Activated CD8-positive, alpha-beta memory T cell treated with anti-CD3 and anti-CD28 coated beads for 4 hours (primary cell): ENCODE data around the gene DUSP15.

ENCODE experiments used
- DNase-seq, 2 donors: peaks; one replicate each; pipeline ENCODE4 v3.0.0-alpha.2; 2020; ENCODE audit warnings: low read depth in 2 of 2

Gene DUSP15

DNA sequence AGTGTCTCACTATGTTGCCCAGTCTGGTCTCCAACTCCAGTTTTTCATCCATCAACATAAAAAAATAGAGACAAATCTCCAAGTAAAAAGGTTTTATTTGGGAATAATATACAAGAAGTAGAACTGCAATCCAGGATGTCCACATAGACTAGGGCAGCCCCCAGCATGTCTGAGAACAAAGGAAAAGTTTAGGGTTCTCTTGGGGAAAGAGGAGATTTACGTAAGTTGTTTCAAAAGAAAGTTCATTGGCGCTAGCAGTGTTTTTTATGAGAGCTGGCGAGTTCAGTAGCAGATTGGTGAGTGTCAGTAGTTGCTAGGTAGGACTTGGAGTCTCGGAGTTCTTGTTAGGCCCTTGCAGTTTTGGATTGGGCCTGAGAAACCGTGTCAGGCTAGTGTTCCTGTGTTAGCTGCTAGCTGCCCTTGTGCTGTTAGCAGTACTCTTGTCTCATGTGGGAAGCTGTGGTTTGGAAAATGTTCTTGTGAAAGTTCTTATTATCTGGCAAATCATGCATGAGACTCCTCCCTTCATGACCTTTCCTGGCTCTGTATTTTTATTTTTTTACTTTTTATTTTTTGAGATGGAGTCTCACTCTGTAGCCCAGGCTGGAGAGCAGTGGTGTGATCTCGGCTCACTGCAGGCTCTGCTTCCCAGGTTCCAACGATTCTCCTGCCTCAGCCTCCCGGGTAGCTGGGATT is 24.8 kb upstream of the DUSP15 start:
- DNase-seq = no peak

DNA sequence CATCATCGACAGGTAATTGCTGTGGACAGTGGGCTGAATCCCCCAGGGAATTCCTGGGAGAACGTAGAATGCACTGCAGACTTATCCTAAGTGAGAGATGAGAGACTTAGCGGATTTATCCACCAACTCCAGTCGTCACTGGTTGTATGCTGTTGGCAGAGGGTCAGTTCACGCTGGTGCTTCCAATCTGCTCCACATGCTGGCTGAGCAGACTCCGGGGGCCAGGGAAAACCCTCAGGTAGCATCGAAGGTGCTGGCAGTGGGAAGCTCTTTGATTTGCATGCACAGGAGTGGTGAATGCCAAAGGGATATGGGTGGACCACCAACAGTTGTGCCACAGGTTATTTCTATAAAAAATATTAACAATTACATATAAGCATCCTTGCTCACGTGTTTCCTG is 20.3 kb upstream of the DUSP15 start:
- DNase-seq = no peak

DNA sequence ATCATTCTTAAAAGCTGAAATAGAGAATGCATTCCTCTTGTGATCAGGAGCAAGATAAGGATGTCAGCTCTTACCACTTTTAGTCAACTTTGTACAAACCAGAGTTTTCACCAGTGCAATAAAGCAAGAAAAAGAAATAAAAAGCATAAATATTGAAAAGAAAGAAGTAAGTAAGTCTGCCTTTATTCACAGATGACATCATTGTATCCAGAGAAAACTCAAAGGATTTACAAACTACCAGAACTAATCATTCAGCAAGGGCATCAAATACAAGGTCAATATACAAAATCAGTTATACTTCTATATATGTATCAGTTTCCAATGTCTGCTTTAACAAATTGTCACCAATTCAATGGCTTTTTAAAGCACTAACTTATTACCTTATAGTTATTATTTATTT is 13.5 kb upstream of the DUSP15 start:
- no peak for DNase-seq

DNA sequence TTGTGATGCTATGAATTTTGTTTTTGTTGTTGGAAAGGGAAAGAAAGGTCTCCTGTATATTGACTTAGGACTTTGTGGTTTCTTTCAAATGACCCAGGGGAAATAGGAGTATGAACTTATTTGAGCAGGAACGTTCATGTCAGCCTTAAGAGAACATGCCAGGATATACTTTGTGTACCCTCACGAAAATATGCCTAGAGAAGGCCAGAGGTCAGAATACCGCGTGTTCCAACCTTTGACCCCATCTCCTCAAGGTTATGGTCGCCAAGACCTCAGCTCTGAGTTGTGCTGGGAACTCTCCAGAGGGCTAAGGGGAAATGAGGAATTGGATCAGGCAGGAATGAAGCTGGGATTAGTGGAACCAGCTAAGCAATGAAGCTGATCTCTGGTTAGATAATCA is 11.6 kb upstream of the DUSP15 start:
- DNase-seq = no peak

DNA sequence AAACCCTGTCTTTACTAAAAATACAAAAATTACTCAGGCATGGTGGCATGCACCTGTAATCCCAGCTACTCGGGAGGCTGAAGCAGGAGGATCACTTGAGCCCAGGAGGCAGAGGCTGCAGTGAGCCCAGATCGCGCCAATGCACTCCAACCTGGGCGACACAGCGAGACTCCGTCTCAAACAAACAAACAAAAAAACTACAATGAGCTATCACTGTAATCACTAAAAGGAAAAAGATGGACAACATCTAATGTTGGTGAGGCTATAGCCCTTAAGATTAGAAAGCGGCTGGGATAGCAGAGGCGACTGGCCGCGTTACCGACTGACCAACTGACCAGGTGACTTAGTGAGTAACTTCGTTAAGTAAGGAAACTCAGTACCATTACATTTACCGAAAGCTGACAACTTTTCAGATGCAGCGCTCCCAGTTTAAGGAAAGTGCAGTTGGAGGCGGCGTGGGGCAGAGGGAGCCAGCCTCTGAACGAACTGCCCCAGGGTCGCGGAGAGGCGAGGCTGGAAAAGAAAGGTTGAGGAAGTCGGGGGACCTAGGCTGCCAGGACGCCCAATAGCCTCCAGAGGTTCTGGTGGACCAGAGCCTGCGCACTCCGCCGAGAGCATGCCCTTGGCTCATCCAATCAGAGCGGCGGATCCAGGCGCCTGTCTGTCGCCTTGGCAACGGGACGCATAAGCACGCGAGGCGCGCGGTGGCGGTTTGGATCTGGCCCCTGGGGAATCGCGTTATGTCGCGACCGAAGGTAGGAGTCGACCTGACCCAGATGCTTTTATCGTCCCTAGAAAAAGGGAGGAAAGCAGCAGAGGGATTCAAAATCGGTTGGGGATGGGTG is 9.0 kb upstream of the DUSP15 start:
- DNase-seq = peak; percentile 56 to 58

DNA sequence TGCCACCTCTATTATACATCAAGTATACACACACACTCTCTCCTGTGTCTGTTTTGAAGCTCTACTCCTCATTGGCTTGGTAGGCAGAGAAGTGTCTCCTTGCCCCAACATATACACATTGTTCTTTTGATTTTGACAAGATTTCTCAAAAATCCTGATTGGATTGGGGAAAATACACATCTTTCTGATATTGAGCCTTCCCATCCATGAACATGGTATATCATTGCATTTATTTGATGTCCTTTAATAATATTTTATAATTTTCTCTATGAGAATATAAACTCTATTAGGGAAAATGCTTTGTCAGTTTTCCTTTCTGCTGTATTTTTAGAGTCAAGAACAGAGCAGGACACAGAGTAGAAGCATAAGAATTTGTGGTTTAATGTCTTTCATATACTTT is 7.4 kb upstream of the DUSP15 start:
- DNase-seq = no peak

DNA sequence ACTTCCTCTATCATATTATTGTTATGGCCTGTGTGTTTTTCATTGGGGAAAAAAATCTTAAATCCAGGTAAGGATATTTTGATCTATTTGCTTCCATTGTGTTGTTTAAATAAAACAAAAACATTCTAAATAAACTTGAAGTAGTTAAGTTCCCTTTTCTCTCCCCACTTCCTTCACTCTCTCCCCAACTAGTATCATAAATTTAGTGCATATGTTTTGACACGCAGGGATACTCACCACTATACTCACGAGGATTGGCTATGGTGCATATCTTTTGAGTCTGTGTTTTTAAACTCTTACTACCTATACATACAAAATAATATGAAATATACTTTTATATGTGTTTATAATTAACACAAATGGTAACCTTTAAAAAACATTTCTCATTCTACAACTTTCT is 5.3 kb upstream of the DUSP15 start:
- DNase-seq = no peak

DNA sequence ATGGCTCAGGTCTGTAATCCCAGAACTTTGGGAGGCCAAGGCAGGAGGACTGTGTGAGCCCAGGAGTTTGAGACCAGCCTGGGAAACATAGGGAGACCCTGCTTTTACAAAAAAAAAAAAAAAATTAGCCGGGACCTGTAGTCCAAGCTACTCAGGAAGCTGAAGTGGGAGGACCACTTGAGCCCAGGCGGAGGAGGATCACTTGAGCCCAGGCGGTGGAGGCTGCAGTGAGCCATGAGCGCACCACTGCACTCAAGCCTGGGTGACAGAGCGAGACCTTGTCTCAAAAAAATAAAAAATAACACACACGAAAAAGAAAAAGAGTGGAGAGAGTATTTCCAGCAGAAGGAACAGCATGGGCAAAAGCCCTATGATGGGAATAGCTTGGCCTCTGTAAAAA is 2.1 kb upstream of the DUSP15 start:
- no peak for DNase-seq

DNA sequence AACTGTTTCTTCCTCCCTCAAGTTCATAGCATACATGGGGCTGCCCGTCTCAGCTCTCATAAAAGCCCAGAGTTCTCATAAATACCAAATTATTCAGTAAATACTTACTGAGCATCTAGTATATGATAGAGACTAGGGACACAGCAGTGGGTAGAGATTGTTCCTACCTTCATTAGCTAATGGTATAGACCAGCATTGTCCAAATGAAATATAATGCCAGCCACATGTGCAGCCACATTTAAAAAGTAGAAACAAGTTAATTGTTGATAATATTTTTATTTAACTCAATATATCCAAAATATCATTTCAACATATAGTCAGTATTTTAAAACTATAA is 1.3 kb upstream of the DUSP15 start:
- no peak for DNase-seq

DNA sequence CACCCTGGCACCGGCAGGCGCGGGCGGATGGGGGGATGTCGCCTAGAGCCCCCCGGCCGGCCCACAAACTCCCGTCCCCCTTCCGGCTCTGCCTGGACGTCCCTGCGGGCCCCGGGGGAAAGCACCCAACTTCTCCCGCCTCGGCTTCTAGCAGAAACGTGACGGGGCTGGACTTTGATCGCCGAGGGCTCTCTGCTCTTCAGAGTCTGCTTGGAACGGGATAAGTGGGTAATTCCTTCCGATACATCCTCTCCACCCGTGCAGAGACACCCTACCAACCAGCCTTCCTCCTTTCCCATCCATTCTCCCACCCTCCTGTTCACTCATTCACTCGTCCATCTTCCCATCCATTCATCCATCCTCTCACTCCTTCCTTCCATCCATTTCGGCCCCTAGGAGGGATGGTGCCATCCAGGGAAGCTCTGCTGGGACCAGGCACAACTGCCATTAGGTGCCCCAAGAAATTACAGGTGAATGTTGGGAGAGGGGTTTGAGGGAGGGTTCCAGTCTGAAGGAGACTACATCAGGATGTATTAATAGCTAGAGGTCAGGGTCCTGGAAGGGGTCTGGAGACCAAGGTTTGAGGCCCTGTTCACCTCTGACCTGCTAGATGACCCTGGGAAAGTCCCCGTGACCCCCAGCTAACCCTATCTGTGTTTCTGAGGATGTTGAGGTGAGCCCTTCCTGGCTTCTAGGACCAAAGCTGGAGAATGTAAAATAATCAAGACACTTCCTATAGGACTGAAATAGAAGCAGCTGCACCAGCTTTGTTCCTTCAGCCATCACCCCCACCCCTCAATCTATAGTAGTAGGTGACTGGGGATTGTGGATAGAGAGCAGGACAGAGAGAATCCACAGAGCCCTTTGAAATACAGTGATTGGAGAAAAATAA is 645 bp upstream of the DUSP15 start:
- no peak for DNase-seq

DNA sequence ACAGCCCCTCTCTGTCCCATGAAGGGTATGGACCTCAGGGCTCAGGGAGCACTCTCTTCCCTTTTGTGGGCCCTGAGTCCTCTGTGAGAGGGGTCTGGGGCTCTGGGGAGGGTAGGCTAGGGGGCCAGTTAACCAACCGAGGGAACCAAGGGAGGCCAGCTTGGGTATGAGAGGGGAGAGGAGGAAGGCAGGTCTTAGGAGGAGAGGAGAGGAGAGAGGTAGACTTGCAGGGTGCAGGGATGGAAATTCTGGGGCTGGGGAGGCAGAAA is 720 bp downstream of the DUSP15 start:
- DNase-seq = no peak

DNA sequence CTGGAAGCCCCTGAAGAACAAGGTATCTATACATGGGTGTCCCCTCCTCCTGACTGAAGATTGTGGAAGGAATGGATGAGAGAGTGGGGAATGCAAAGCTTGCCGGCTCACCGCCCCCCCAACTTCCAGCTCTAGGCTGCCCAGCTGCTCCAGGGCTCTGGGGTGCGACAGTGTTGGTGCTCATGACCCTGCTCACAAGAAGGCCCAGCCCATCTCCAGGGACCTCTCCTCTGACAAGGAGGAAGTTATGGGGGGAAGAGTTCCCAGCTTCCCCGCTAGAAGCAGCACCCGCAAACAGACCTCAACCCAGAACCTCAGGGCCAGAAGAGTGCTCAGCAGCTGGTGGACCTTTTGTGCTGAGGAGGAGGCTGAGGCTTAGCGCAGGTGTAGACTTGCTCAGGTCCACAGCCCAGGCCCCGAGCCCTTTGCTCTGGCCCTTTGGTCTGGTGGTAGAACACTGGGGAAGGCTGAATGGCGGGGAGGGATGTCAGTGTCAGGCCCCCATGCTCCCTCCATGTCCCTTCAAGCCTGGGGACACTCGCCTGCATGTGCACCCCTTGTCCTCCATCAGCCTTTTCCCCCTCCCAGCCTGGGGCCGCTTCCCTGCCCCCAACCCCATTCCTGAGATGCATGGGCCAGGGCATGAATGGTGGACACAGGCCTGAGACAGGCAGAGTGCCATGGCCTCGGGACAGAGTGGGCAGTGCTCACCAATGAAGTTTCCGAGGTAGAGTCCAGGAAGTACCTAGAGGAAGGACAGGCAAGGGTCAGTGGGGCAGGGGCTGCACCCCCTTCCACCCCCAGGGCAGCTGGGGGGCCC is 1.3 kb downstream of the DUSP15 start:
- no peak for DNase-seq

DNA sequence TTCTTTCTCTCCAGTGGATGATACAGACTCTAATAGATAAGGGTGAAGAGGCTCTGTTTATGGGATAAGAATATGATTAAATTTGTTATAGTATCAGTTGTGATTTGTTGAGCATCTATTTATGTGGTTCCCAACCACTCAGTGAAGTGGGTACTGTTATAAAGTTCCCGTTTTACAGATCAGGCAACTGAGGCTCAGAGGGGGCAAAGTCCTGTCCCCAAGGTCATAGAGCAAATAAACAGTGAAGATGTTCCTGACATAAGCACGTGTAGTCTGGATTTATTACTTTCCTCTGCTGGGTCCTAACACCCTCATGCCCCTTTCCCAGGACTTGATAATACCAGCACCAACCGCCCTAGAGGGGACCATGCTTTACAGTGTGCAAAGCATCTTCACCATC is 4.1 kb downstream of the DUSP15 start:
- DNase-seq = no peak

DNA sequence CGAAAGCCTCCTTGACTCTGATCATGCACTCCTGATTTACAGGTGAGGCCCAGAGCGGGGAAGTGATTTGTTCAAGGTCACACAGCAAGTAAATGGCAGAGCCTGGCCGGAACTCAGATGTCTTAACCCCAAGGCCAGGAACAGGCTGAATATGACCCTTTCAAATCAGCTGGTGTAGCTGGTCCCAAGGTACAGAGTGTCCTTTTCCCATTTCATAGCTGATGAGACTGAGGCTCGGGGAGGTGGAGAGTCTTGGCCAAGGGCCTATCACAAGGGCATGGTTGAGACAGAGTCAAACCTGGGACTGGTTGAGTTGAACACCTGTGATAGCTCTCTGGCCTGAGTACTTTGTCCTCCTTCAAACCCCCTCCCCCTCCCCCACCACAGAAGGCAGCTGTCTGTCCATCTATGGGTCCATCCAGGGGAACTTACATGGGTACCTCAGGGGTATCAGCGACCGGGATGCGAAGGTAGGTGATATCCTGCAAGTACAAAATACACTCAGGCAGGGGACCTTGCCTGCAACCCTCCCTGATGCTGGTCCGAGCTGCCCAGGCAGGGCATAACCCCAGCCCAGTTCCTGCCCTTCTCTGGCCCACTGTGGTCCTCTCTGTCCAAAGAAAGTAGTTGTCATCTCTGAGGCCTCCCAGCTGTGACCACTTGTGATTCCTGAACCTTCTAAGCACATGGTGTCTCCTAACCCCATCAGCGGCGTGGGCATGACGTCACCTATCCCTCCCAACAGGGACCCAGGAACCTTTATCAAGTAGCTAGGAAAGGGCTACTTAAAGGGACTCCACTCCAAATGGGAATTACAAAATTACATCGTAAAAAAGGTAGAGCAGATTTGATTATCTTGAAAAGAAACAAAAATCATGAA is 5.6 kb downstream of the DUSP15 start:
- no peak for DNase-seq

DNA sequence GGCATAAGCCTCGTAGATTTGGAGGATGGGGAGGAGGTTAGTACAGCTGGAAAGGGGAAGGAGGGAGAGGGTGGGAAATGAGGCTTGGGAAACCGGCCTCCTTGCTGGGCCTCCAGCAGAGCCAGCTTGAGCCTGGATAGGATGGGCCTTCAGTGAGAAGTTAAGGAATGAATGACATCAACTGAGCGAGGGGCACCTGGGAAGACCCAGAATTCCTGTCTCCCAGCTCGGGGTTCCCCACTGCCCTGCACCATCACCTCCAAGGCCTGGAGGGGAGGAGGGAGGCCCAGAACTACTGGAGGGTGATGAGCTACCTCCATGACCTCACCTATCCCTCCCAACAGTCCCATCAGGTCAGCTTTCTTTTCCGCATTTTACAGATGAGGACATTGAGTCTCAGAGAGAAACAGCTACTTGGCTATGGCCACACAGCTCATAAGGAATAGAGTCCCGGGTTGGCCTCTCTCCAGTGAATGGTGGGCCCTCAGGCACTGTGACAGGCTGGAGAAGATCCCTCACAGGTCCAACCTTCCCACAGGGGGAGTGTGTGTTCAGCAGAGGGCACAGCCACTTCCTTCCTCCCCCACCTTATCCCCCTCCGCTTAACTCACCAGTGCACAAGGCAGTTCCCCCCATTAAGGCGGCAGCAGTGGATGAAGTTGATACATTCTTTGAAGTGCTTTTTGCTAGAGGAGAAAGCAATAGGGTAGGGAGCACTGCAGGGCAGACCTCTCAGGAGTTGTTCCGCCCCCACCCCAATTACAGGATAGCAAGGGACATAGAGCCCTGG is 6.8 kb downstream of the DUSP15 start:
- no peak for DNase-seq

DNA sequence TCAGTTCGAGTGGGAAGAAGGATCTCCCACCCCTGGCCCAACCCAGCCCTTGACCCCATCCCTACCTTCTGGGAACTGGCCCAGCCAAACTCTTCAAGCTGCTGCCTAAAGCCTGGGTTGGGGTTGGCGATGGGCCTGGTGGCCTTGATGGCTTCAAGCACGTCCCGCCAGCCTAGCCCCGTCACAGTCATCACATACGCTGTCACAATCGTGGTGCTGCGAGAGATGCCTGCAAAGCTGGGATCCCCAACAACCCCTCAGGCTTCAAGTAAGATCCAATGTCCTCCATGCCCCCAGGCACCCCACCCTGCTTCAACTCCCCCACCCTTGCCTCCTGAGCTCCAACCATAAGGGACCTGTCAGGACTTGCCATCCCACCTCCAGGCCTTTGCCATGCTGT is 7.8 kb downstream of the DUSP15 start:
- no peak for DNase-seq

DNA sequence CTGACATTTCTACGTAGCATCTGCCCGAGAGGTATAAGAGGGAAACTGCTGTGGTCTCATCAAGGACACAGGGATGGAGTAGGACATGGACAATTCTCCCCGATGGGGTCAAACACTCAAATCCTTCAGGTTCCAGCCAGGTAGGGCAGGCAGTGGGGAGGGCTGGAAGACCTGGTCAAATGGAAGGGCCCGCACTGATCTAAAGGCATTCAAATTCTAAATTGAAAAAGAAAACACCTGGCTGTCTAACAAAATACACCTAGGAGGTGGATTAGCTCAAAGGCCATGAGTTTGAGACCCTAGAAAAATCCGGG is 8.2 kb downstream of the DUSP15 start:
- DNase-seq = no peak

DNA sequence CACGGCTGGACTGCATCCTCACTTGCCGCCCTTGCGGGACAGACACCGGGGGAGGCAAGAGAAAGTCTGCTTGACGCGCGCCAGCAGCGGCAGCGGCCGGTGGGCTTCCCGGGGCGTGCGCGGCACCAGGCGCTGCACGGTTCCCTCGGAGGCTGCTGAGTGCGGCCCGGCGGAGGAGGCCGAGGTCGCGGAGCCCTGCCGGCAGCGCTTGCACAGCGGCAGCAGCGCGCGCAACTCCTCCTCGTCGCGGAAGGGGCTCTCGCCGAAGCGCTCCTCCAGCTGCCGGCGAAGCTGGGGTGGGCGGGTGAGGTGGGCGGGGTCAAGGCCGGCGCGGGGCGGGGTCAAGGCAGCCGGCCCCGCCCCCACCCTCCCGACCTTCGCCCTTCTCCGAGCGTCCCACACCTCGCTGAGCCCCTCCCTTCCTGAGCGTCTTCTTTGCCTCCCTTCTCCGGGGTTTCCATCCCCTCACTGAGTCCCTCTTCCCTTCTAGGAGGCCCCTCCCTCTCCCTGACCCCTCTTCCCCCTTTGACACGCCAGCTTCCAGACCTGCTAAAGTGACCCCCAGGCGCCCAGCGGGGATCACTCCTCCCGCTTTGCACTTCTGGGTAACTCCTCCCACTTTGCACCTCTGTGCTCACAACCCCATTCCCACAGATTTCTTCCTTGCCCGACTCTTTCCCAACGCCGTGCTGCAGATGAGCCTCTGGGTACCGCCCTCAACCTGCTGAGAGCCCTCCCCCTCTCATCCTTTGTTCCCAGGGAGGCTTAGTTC is 8.8 kb downstream of the DUSP15 start:
- DNase-seq = peak; percentile 32 to 46

DNA sequence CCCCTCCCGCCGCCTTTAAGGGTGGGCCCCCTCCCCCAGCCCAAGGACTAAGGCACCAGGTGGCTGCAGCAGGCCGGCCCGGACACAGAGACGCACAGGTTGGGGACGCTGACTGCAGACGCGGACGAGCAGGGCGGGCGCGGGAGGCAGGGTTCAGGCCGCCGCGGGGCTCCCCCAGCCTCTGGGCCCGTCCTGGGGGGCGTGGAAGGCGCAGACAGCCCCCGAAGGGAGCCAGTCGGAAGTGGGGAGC is 9.3 kb downstream of the DUSP15 start:
- no peak for DNase-seq
